ENCODE measurements around the gene SCN1A. TPM values are rescaled to one million over a fixed set of nuclear protein-coding genes. Genes with fewer than 3 reads are reported as not detected.

SCN1A gene
- total and polyA plus RNA-seq, 2 of the 13 experiments (the other 11 are each of a cell fraction or from before 2014, with no cell fraction given): 19.9 to 39.4 TPM

DNA sequence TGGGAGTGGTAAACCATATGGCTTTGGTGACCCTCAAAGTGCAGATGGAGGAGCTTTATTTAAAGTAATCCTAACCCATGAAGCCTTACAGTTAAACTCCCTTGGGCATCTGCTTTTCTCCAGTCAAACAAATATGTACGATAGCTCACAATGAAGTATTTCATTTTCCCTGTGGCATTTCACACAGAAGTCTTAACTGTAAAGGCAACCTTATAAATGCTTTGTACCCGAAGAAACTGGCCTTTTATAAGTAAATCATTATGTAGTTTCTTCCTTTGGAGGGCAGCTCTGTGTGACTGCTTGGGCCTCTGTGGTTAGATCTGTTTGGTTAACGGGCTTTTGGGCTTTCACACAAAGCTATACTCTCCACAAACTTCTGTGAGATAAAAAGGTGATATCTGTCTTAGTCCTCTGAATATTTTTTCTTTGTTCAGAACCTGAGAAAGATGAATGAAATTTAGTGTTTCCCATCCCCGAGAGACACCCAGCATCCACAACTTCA, 46.6 kb downstream of the SCN1A start (continued):
- no peak for TF ChIP-seq THRA (CRISPR knock-in tag; IDR thresholded peaks at IDR 0.05; ENCODE audit: borderline replicate concordance)
- TF ChIP-seq, protein P1, sequence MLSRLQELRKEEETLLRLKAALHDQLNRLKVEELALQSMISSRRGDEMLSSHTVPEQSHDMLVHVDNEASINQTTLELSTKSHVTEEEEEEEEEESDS (CRISPR knock-in tag; IDR thresholded peaks at IDR 0.05; ENCODE audit: borderline replicate concordance): no peak
- no peak for TF ChIP-seq CEBPG (CRISPR knock-in tag; IDR thresholded peaks at IDR 0.05)

GRCh38 chr2:166074430-166074829, 53.4 kb downstream of the SCN1A start:
- FAIRE-seq (no peak), DNase-seq (ENCODE audit: low spot score) (no peak), ATAC-seq (no peak)
- Histone ChIP-seq H3K27me3 (ENCODE audit: control insufficient read depth in 1 of 2, insufficient read depth in 2 of 2, low read length in 2 of 2) (no peaks in the 10 kb centered on the region), H2AFZ (ENCODE audit: low read length) (no peak overlapping the region), H3K79me2 (ENCODE audit: insufficient read depth, low read length) (no peaks in the 10 kb centered on the region), H3K4me3 (replicated peaks in 1 of 3; ENCODE audit: insufficient read depth in 1 of 3, low read depth in 2 of 3, low read length in 3 of 3) (no peak overlapping the region), H4K20me1 (ENCODE audit: insufficient read depth, low read length) (no peaks in the 10 kb centered on the region), H3K9me3 (ENCODE audit: low read length) (no peaks in the 10 kb centered on the region), H3K4me1 (ENCODE audit: insufficient read depth, low read length) (no peaks in the 10 kb centered on the region), H3K27ac (ENCODE audit: extremely low read length, insufficient read depth, low read length) (no peak overlapping the region), H3K9ac (ENCODE audit: insufficient read depth, low read depth, low read length) (no peak overlapping the region), H3K4me2 (ENCODE audit: low read depth, low read length) (no peak overlapping the region), H3K36me3 (replicated peaks in 1 of 2; ENCODE audit: control insufficient read depth in 1 of 2, insufficient read depth in 2 of 2, low read length in 2 of 2) (peaks cover 0 to 3% of the 10 kb centered on the region in 2 experiments; a peak in 1 of 5 replicates)
- intact Hi-C loops (cut with micrococcal nuclease; ENCODE audit: unreplicated experiment) (no loop called here), in situ Hi-C loops (cut with HindIII; ENCODE audit: extremely low pct_ligation_motif_present, low pct_unique_long_range_greater_than_20kb) (no loop called here)
- CTCF ChIA-PET (ENCODE audit: low intra/inter-chr PET ratio, low total read pairs): no interaction called here
- TF ChIP-seq FOXC1 (CRISPR knock-in tag; IDR thresholded peaks at IDR 0.05; ENCODE audit: borderline replicate concordance): no peak
- no peak for TF ChIP-seq PHB2 (IDR thresholded peaks at IDR 0.05; ENCODE audit: partially characterized antibody)
- TF ChIP-seq POLR2AphosphoS5 (IDR thresholded peaks at IDR 0.05; ENCODE audit: low read depth, low read length): no peak
- no peak for TF ChIP-seq ZNF230 (CRISPR knock-in tag; IDR thresholded peaks at IDR 0.05)
- no peak for TF ChIP-seq MIER2 (CRISPR knock-in tag; IDR thresholded peaks at IDR 0.05)
- TF ChIP-seq, protein P2, sequence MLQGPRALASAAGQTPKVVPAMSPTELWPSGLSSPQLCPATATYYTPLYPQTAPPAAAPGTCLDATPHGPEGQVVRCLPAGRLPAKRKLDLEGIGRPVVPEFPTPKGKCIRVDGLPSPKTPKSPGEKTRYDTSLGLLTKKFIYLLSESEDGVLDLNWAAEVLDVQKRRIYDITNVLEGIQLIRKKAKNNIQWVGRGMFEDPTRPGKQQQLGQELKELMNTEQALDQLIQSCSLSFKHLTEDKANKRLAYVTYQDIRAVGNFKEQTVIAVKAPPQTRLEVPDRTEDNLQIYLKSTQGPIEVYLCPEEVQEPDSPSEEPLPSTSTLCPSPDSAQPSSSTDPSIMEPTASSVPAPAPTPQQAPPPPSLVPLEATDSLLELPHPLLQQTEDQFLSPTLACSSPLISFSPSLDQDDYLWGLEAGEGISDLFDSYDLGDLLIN (CRISPR knock-in tag; IDR thresholded peaks at IDR 0.05; ENCODE audit: borderline replicate concordance): no peak
- TF ChIP-seq KLF15 (CRISPR knock-in tag; IDR thresholded peaks at IDR 0.05; ENCODE audit: borderline replicate concordance): no peak
- TF ChIP-seq ZZZ3 (CRISPR knock-in tag; IDR thresholded peaks at IDR 0.05; ENCODE audit: borderline replicate concordance): no peak
- TF ChIP-seq ZNF615 (CRISPR knock-in tag; IDR thresholded peaks at IDR 0.05; ENCODE audit: borderline replicate concordance): no peak
- TF ChIP-seq, protein P3, sequence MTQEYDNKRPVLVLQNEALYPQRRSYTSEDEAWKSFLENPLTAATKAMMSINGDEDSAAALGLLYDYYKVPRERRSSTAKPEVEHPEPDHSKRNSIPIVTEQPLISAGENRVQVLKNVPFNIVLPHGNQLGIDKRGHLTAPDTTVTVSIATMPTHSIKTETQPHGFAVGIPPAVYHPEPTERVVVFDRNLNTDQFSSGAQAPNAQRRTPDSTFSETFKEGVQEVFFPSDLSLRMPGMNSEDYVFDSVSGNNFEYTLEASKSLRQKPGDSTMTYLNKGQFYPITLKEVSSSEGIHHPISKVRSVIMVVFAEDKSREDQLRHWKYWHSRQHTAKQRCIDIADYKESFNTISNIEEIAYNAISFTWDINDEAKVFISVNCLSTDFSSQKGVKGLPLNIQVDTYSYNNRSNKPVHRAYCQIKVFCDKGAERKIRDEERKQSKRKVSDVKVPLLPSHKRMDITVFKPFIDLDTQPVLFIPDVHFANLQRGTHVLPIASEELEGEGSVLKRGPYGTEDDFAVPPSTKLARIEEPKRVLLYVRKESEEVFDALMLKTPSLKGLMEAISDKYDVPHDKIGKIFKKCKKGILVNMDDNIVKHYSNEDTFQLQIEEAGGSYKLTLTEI (CRISPR knock-in tag; conservative IDR thresholded peaks at IDR 0.05): no peak
- BruUV-seq (replicated peaks): no TSS peak
- POLR2A ChIA-PET: interaction anchor here (1.2 kb wide), 1 partner anchor 52 kb away, joined by 3 read pairs; no protein-coding TSS in a partner anchor
- 94% methylated on average over 2 of the region's 2 CpGs for WGBS (ENCODE audit: low lambda C conversion rate)
